Occipital lobe (tissue), 2 donors: ENCODE measurements around the gene APPL1. TPM values are rescaled to one million over a fixed set of nuclear protein-coding genes. Genes with fewer than 3 reads are reported as not detected.
"Not testable (repeated sequence)": the region's sequence is repeated elsewhere in the genome, so short reads cannot be mapped to it uniquely, and the experiment has no call there.

Source experiments
- DNase-seq: peaks from one replicate; lab custom pipeline; 2025; lab: John Stamatoyannopoulos, UW
- total RNA-seq: library from RNA; depleted of rRNA; stranded (reverse); fragments of >200 nt; gene quantifications from one replicate; pipeline ENCODE4 v1.2.3, GENCODE V29; 2014

The APPL1 gene
- total RNA-seq, 1 donor from 2014 or later: 174 TPM

DNA sequence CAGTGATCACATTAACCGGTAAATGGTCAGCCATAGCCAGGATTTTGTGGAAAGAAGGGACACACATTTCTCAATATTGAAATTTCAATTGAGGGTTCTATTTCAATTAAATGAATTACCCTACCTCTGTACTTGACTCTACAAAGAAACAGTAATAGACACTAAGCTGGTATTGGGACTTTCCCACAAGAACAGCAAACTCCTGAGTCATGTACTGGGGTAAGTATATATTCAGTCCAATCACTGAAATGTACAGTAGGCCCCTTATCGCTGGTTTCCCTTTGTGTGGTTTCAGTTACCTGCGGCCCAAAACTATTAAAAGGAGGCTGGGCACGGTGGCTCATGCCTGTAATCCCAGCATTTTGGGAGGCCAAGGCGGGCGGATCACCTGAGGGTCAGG is 47.3 kb downstream of the APPL1 start:
- DNase-seq: no peak

DNA sequence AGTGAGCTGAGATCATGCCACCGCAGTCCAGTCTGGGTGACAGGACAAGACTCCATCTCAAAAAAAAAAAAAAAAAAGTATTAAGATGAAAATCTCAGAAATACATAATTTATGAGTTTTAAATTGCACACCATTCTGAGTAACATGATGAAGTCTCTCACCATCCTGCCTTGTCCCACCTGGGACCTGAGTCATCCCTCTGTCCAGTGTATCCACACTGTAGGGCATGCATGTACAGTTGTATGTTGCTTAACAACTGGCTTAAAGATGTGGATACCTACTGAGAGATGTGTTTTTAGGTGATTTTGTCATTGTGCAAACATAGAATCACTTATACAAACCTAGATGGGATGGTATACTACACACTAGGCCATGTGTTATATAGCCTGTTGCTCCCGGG is 47.9 kb downstream of the APPL1 start:
- no peak for DNase-seq

DNA sequence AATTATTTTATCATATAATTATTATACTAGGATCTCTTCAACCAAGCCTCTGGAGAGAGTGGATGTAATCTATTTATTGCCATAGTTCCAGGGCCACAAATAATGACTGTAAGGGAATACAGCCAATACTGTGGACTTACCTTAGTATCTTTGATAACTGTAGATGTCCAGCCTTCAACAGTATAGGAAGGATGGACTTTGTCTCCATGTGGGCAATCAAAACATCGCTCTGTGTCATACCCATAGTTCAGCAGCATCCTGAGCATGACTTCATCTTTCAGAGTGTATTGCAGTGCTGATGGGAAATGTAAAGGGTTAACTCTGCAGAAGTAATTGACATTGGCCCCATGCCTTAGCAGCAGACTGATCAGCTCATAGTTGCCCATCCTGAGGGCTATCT is 50.7 kb downstream of the APPL1 start:
- no peak for DNase-seq

DNA sequence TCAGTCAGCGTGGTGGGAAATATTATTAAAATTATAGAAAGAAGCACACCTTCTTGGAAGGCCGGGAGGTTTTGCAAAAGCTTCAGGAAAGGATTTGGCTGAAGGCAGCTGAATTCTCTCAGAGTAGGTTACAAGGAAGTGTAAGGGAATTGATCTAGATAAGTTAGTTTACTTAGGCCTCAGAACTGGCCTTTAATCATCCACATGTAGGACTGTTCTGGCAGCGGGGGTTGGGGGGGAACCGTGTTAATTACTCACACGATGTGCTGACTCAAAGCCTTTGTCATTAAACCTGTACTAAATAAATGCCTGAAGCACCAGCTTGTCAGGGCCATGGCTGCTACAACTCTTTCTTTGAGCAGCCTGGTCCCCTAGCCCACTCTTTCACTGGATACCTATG is 52.2 kb downstream of the APPL1 start:
- DNase-seq: no peak

DNA sequence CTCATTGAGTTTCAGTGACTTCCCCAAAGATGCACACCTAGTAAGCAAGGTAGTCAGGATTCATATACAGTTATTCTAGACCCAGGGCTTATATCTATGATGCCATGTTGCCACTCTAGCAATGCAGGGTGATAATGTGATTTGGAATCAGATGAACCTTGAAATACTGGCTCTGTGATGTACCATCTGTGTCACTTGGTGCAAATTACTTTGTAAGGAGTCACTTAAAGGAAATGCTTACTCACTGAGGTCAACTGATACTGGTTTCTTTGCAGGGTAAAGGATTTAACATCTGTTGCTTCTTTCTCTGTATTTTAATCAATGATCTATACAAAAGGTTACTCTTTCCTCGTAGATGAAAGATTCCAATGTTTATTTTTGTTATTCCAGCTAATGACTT is 54.2 kb downstream of the APPL1 start:
- DNase-seq: no peak

DNA sequence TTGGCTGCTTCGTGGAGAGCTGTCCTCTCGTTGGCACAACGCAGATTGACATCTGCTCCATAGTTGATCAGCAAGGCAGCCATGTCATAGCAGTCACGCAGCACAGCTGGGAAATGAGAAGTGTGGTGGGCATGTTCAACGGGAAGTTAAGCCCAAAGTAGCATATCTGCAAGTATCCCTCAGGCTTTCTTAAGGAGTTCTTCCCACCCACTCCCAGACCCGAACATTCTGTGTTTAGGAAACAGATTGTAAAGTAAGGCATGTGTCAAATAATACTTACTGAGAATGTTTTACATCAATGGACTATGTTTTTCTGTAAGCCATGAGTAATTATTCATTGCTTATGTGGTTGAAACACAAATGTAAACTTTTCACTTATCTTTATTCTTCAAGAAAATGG is 55.8 kb downstream of the APPL1 start:
- DNase-seq: no peak

DNA sequence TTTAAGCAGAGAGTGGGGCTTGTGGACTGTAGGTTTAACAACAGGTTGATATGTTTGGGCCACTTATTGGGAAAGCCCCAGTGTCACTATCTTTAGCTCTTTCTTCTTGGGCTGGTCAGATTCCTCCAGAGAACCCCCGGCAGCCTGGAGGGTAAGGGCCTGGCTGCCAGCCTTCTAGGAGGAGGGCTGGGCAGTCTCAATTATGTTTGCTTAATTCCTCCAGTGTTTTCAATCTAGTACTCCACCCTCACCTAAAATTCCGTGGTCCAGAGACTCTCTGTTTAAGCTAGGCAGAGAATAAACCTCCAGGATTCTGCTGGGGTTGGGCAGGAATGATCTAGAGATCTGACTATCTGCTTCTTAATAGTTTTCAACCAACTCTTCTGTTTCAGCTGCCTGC is 59.7 kb downstream of the APPL1 start:
- DNase-seq: no peak

DNA sequence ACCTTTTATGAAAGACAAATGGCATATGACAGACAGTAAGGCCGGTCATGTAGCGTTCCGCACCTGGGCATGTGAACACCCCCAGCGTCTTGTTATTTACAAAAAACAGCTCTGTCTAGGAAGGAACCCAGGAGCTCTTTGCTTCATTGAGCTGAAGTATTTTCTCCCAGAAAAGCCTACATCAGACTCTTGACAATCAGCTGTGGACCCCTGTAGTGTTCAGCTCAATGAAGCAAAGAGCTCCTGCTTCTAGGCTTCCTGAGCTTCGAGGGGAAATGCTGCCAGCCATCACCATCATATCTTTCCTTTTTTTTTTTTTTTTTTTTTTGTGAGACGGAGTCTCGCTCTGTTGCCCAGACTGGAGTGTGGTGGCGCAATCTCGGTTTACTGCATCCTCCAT is 60.9 kb downstream of the APPL1 start:
- DNase-seq: no peak

DNA sequence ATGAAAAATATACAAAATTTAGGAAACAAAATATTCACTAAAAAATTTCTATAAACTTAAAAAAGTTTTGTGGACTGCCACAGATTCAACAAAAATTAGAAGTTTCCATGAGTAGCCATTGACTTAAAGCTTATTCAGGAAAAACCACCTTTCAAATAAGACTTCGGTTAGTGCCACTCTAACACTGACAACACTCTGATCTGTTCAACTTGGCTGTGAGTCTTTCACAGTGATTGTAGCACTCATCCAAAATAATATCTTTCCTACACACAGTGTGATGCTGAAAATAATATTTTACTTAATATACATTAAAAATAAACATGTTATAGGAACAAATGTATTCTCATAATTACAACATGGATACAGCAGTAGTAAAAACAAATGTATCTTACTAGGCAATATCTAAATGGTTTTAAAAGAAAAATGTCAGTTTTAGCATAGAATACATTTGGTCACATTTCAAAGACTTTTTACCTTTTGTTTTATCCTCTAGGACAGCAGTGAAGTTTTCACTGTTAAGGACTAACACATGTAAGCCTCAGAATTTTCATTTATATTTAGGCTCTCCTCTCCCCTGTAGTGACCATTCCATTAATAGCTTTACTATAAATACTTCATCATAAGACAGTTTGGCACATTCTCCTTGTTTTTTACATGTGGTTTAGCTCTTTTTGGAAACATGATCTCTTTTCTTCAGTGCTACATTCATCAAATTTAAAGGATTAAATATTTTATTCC is 64.8 kb downstream of the APPL1 start, which contains the start of gene ASB14:
Gene ASB14, minus strand, starts transcription at position 527 of the 738 bp plus-strand sequence. CDS start 652 bp downstream, outside the sequence.
- DNase-seq: no peak

DNA sequence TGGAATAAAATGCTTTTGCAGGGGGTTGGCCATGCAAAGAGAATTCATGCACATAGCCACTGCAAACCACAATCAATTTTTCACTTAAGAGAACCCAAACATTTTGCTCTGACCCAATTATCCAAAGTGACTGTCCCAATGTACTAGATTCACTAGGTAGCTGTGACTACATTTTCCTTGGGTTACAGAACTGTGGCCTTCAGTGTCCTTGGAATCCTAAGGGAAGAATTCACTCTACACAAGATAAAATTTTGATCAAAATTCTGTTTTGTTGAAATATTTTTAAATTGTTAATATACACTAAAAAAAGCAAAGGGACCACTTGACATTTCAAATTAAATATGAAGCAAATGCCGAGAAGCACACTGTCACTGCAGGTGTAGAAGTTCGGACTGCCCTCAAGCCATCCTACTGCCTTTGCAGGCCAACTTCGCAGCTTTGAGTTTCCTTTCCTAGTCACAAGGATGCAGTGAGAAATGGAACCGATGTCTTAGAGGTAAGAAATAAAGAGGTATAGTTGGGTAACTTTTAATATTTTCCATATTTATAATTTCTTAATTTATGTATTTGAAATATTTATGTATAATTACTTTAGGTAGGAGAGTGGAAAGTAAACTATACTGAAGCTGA is 65.5 kb downstream of the APPL1 start:
- no peak for DNase-seq

DNA sequence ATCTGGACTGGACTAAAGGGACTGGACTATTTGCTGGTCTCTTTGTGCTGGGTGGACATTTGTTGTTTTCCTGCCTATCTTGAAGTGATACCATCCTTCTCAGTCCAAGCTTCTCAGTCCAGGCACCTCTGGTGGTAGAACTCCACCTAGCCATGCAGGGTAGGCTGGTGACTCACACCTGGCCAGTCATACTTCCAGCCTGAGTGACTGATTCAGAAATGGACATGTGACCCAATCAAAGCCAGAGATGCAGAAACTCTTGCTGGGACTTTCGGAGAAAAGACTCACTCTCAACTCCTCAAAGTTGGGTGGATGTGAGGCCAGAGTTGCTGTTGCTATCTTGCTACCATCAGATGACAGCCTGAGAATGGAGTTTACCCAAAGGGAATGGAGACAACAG is 70.5 kb downstream of the APPL1 start:
- DNase-seq: no peak

DNA sequence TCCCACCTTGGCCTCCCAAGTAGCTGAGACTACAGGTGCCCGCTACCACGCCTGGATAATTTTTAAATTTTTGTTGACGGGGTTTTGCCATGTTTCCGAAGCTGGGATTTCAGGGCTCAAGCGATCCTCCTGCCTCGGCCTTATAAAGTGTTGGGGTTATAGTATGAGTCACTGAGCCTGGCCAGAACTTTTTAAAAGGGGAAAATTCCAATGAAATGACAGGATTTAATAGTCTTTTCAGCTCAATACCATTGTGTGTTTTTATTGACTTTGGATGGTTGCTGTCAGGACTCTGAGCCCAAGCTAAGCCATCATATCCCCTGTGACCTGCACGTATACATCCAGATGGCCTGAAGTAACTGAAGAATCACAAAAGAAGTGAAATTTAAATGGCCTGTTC is 76.0 kb downstream of the APPL1 start:
- DNase-seq: not testable (repeated sequence)

DNA sequence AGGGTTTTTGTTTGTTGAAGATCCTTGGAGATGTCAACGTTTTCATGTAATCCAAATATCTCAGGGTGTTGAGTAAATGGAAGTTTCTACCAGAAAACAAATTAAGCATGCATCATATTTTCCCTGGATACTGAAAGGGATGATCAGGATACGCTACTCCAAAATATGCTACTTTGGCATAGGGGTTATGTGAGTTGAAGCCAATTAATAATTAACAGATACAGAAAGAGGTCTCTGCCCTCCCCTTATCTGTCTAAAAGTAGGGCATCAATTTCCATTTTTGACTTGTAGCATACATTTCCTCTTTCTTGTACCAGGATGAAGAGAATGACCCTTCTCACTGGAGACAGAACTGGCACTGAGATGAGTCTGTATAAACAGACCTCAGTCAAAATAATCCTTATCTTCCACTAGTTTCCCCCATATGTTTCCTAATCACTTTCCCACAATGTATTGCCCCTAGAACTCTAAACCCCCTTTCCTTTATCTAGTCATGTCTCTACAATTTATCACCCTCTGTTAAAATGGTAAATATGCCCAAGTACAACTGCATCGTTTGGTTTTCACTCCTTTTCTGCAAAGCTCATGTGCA is 82.3 kb downstream of the APPL1 start:
- DNase-seq: no peak

DNA sequence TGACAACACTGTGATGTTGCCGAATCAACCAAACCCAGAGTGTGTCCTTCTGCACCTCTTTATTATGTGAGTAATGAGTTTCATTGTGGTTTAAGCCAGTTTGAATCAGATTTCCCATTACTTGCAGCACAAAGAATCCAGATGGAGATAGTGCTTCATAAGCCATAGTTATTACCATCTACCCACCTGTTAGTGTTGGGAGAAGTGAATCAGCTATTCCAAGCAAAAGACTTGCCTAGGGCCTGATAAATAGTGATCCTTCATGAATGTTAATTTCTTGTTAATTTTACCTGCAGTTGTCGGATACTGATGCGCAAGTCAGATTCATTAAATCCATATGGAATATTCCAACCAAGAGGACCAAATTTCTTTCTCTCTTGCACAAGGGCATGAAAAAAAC is 86.7 kb downstream of the APPL1 start:
- DNase-seq: no peak

Other genes with a start within 250 kb of the APPL1 start
- gene SPATA12, start 167.1 kb upstream of the APPL1 start, total RNA-seq: not detected
- 38.1 TPM for gene IL17RD, start 62.4 kb upstream of the APPL1 start, total RNA-seq
- gene HESX1, start 27.8 kb upstream of the APPL1 start, total RNA-seq: 0.47 TPM
- gene ASB14, start 65.0 kb downstream of the APPL1 start, total RNA-seq: not detected